Measurements from ENCODE around the gene TAS2R1.

- TF ChIP-seq CTCF (IDR thresholded peaks at IDR 0.05; ENCODE audit: low read length) (no peak), EZH2 (optimal IDR thresholded peaks at IDR 0.05; ENCODE audit: low read depth, low read length) (no peak), EZH2phosphoT487 (IDR thresholded peaks at IDR 0.05; ENCODE audit: low read length) (no peak)
Measured at GRCh38 chr5:9613360-9613759, 16.8 kb downstream of the TAS2R1 start.

Measured in MM.1S (cell line).